T-helper 2 cell treated with Interferon-gamma antibody and Interleukin-4, amounts not matched to agents 100 ng/mL and 5 ng/mL, for 36 hours (primary cell): ENCODE data around the gene ZNF490. TPM values are rescaled to one million over a fixed set of nuclear protein-coding genes. Genes with fewer than 3 reads are reported as not detected.
"Not testable (repeated sequence)": the region's sequence is repeated elsewhere in the genome, so short reads cannot be mapped to it uniquely, and the experiment has no call there.

ENCODE experiments used
- intact Hi-C: fragments of 100-400 bp; cut with micrococcal nuclease; formaldehyde crosslinking; loops from one replicate; pipeline ENCODE4 v1.15.1; 2023
- total RNA-seq: library from RNA; stranded (reverse); gene quantifications from 2 replicates; pipeline ENCODE4 v1.2.3, GENCODE V29; 2022

Gene ZNF490
- total RNA-seq = 13.2 TPM in 2 replicates

- intact Hi-C loops = loop anchor here (2.0 to 5.0 kb wide), 5 partner anchors 46 to 168 kb away; partner anchors contain the start of genes DHPS, TNPO2, ZNF443 and ZNF564
These were observed at the start of gene ZNF490, which contains the start of gene ZNF791 for GRCh38 chr19:12610540-12611360. Gene ZNF490 (minus strand): TSS chr19:12610813. CDS start chr19:12610680, 133 bp downstream. Gene ZNF791 (plus strand): TSS chr19:12610920. CDS start chr19:12611080, 160 bp downstream.

DNA sequence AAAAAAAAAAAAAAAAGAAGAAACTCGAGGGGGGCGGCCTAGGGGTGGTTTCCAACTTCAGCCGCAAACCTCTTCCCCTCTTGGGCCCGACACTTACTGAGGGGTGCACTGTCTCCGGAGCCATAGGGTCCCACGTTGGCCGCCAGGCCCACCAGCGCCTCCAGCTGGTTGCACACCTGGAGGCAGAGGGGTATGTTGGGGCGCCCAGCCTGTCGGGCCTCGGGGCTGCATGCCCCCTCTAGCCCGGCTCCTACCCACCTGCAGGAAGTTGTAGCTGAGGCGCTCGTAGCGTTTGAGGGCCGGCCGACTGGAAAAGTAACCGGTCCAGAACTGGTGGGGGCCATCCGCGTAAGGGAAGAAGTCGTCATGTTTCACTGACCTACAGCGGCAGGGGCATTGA is 47.4 kb upstream of the ZNF490 start:
- intact Hi-C loops = no loop called here

DNA sequence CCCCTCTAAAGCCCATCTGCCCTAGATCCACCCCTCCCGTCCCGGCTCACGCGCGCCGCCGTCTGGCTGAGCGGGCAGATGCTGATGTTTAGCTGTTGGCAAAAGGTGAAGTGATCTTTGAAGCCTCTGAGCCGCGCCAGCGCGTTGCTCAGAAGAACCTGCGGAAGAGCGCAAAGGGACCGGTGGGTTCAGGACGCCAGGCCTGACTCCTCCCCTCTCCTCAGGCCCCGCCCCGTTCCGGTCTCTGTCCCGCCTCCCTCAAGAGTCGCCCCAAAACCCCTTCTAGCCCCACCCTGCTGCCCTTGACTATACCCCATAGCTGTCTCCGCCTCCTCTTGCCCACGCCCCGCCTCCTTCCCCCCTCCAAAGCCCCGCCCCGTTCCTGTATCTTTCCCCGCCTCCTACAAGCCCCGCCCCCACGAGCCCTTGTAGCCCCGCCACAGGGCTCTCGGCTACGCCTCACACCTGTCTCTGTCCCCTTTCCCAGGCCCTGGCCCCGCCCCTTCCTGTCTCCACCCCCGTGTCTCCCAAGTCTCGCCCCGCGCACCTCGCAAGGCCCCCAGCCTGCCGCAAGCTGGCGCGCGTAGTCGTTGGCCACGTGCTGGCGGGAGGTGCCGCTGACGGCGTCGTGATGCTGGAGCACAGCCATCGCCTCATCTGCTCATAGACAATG is 46.4 kb upstream of the ZNF490 start:
- intact Hi-C loops = no loop called here

DNA sequence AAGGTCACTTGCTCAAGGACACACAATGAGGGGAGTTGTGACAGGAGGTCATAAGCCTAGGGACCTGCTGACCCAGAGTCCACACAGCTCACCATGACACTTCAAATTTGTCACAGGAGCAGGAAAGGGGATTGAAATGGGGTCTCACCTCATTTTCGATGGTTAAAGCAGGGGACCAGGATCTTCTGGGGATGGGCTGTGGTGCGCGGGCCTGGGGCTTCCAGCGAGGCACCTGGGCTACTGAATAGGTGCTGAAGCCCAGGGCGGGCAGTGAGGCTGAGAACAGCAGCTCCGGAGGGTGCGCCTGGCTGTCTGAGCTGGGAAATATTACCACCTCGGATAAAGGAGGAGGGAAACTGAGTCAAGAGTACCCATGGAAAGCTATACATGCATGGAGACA is 44.9 kb upstream of the ZNF490 start:
- intact Hi-C loops = no loop called here

DNA sequence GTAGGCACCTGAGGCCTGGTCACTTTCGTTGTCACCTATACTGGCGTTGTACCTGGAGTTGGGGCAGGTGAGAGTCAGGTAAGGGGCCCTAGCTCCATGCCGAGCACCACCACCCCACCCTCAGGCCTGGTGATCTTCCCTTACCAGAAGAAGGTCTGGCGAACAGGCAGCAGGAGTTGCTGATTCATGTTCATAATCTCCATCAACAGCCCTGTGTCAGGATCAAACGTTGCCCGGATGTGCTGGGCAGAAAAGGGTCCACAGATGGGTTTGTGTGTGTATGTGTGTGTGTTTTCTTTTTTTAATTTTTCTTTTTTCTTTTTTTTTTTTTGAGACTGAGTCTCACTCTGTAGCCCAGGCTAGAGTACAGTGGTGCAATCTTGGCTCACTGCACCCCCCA is 41.6 kb upstream of the ZNF490 start:
- intact Hi-C loops = no loop called here

DNA sequence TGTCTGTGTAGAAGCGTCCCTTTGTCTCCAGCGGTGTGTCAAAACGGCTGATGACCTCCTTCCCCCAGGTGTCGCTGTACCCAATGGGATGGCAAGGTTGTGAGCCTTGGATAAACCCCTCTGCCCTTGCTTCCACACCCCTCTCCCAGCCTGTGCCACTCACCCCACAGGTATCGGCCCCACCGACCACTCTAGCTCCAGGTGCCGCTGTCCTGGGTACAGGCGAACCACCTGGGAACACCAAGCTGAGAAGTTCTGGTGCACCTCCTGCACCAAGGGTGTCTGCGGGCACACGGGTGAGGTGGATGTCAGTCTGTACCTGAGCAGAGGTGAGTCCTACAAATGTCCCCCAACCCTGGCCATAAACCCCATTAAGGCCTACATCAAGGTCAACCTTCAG is 39.3 kb upstream of the ZNF490 start:
- intact Hi-C loops = no loop called here

- intact Hi-C loops = no loop called here
These were observed 37.5 kb upstream of the ZNF490 start for GRCh38 chr19:12648088-12648487.

DNA sequence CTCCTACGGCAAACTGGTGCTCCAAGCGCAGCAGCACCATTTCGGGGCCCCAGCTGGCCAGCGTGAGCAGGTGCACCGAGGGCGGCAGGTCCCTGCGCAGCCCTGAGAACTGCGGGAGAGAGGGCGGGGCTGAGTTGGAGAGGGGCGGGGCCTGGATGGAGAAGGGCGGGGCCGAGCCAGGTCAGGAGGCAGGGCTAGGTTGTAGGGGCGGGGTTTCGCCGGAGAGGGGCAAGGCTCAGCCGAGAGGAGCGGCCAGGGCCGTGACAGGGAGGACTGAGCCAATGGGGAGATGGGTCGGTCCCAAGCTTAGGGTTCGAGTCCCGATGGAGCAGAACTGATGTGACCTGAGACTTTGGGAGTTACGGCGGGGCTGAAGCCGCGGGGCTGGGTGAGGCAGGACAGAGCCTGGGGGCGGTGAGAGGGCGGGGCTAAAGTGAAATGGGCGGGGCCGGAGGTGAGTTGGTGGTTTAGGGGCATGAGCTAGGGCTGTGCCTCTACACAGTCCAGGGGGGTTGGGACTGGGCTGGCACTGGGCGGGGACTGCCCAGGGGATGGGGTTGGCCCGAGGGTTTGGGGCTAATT is 37.0 kb upstream of the ZNF490 start:
- intact Hi-C loops = no loop called here

GRCh38 chr19:12647047-12647446 is 36.4 kb upstream of the ZNF490 start:
- intact Hi-C loops = no loop called here

DNA sequence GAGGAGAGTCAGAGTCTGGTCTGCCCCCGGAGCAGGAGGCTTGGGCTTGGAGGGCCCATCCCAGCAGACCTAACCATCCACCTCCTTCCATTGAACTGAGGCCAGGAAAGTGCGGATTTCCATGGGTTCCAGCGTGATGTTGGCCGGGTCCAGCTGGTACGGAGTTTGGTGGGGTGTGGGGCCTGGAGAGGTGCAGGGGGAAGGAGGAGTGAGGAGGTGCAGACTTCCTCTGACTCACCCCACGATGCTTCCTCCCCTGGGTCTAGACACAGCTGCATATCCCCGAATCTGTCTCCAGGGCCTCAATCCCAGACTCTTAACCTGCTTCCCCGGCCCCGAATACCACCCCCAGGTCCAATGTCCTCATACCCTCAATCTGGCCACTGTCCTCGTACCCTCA is 35.9 kb upstream of the ZNF490 start:
- intact Hi-C loops = no loop called here

DNA sequence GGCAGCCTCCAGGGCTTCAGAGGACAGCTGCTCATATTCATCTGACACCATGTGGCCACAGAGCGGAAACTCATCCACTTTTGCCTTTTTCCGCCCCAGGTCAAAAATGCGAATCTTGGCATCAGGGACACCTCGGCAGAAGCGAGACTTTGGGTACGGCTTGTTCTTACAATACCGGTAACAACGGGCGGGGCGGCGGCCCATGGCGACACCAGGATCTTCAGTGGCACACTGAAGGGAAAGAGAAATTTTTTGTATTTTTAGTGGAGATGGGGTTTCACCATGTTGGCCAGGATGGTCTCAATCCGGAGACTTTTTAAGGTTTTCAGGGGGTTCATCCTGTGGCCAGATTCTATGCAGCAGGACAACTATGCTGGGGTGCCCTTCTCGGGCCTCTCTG is 33.1 kb upstream of the ZNF490 start:
- intact Hi-C loops = not testable (repeated sequence)

DNA sequence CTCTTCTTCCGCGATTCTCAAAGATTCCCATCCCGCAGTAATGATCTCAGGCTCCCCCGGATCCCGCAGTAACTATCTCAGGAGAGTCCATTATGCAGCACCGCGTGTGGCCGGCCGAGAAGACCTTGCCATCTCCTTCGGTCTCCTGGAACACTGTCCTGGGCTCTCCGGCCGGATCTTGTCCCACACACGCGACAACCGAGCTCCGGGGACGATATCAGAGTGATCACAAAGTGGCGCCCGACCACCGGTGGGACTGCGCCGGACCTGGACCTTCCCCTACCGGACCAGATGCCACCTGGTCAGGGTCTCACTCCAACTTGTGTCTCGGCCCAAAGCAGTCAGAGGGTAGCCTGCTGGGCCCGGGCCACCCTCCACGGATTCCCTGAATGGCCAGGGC is 31.9 kb upstream of the ZNF490 start:
- intact Hi-C loops = no loop called here

- intact Hi-C loops = no loop called here
These were observed 30.8 kb upstream of the ZNF490 start for GRCh38 chr19:12641456-12641855.

GRCh38 chr19:12639901-12640613 is 29.4 kb upstream of the ZNF490 start:
- intact Hi-C loops = loop anchor here (1.0 kb wide), 2 partner anchors 26 to 27 kb away; partner anchors contain the start of genes MAN2B1 and WDR83

DNA sequence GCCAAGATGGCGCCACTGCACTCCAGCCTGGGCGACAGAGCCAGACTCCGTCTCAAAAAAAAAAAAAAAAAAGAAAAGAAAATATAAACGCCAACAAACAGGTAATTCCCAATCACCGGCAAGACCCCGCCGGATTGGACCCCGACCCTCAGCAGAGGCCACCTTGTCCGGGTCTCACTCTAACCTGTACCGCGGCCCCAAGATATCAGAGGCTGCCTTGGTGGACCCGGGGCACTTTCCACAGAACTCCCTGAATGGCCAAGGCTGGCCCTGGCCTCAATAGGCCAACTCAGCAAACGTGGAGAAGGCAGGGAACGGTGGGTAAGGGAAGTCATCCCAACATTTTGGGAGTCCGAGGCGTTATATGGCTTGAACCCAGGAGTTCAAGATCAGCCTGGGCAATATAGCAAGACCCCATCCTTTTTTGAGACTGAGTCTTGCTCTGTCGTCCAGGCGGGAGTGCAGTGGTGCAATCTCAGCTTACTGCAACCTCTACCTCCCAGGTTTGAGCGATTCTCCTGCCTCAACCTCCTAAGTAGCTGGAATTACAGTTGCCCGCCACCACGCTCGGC is 28.1 kb upstream of the ZNF490 start:
- intact Hi-C loops = no loop called here

GRCh38 chr19:12636631-12637030 is 26.0 kb upstream of the ZNF490 start:
- intact Hi-C loops = no loop called here

GRCh38 chr19:12629215-12629614 is 18.6 kb upstream of the ZNF490 start:
- intact Hi-C loops = no loop called here

- intact Hi-C loops = no loop called here
These were observed 17.7 kb upstream of the ZNF490 start for GRCh38 chr19:12628040-12629022.

GRCh38 chr19:12626958-12627357 is 16.3 kb upstream of the ZNF490 start:
- intact Hi-C loops = no loop called here
